WTC11 (cell line): ENCODE data around the gene CCDC158. TPM values are rescaled to one million over a fixed set of nuclear protein-coding genes. Genes with fewer than 3 reads are reported as not detected.

ENCODE experiments used
- ATAC-seq: fragments of 200-7000 bp; cut with Tn5 transposase; 2 replicates; pipeline ENCODE4 v1.10.0; 2021; ENCODE audit warnings: mild to moderate bottlenecking, moderate library complexity
- CTCF ChIA-PET: fragments of 300-600 bp; sonication (Branson Sonifier 250); formaldehyde crosslinking; loops from one replicate; lab custom pipeline; 2021; ENCODE audit warnings: antibody characterized with exemption; lab: Charles Lee
- POLR2A ChIA-PET: fragments of 350-600 bp; sonication (Branson Sonifier 250); formaldehyde crosslinking; loops from one replicate; lab custom pipeline; 2021; ENCODE audit warnings: antibody characterized with exemption; lab: Charles Lee
- DNase-seq: peaks from one replicate; pipeline ENCODE4 v3.0.0; 2021; ENCODE audit warnings: low spot score
- H3K27ac Mint-ChIP-seq: 2 replicates; pipeline ENCODE4 v1.8.0; 2021; ENCODE audit warnings: mixed read lengths
- H3K27me3 Mint-ChIP-seq: 2 replicates; pipeline ENCODE4 v1.8.0; 2021; ENCODE audit warnings: low read depth, mild to moderate bottlenecking, moderate library complexity, mixed read lengths
- H3K36me3 Mint-ChIP-seq: 2 replicates; pipeline ENCODE4 v1.8.0; 2021; ENCODE audit warnings: mixed read lengths
- H3K4me1 Mint-ChIP-seq: 2 replicates; pipeline ENCODE4 v1.8.0; 2022; ENCODE audit warnings: mixed read lengths
- H3K4me3 Mint-ChIP-seq: 2 replicates; pipeline ENCODE4 v1.8.0; 2021; ENCODE audit warnings: mild to moderate bottlenecking, moderate library complexity, mixed read lengths
- H3K9me3 Mint-ChIP-seq: 2 replicates; pipeline ENCODE4 v1.8.0; 2021; ENCODE audit warnings: mixed read lengths
- NR2C2 ChIP-seq: sonication (generic); formaldehyde crosslinking; IDR thresholded peaks from 2 replicates; pipeline ENCODE4 v1.8.0; 2022; ENCODE audit warnings: mild to moderate bottlenecking, missing genetic modification reagents
- NR3C1 ChIP-seq: sonication (generic); formaldehyde crosslinking; conservative IDR thresholded peaks from 2 replicates; pipeline ENCODE4 v1.8.1; 2023; ENCODE audit warnings: low read depth, mild to moderate bottlenecking, missing genetic modification reagents
- RORB ChIP-seq: fragments of 250-450 bp; sonication (Bioruptor Pico); IDR thresholded peaks from 2 replicates; pipeline ENCODE4 v1.9.0; 2021; ENCODE audit warnings: mild to moderate bottlenecking
- SP1 ChIP-seq: sonication (generic); formaldehyde crosslinking; conservative IDR thresholded peaks from 2 replicates; pipeline ENCODE4 v1.8.1; 2022; ENCODE audit warnings: missing genetic modification reagents
- ZBTB21 ChIP-seq: sonication (generic); formaldehyde crosslinking; IDR thresholded peaks from 2 replicates; pipeline ENCODE4 v1.8.1; 2023; ENCODE audit warnings: mild to moderate bottlenecking, missing genetic modification reagents, borderline replicate concordance
- ZNF416 ChIP-seq: fragments of 250-450 bp; sonication (Bioruptor Pico); IDR thresholded peaks from 2 replicates; pipeline ENCODE4 v1.9.0; 2021; ENCODE audit warnings: mild to moderate bottlenecking, inconsistent platforms
- total RNA-seq: library from RNA; stranded (reverse); gene quantifications from 3 replicates; pipeline ENCODE4 v1.2.3, GENCODE V29; 2021
- TF ChIP-seq, protein P1 (sequence below): sonication (generic); formaldehyde crosslinking; IDR thresholded peaks from 2 replicates; pipeline ENCODE4 v1.8.1; 2023; ENCODE audit warnings: mild to moderate bottlenecking, moderate library complexity, missing genetic modification reagents
- TF ChIP-seq, protein P2 (sequence below): sonication (generic); formaldehyde crosslinking; IDR thresholded peaks from 2 replicates; pipeline ENCODE4 v1.8.1; 2022; ENCODE audit warnings: missing genetic modification reagents, borderline replicate concordance
- TF ChIP-seq, protein P3 (sequence below): sonication (generic); formaldehyde crosslinking; IDR thresholded peaks from 2 replicates; pipeline ENCODE4 v1.8.1; 2023; ENCODE audit warnings: mild to moderate bottlenecking, missing genetic modification reagents
- TF ChIP-seq, protein P4 (sequence below): sonication (generic); formaldehyde crosslinking; IDR thresholded peaks from 2 replicates; pipeline ENCODE4 v1.8.1; 2022; ENCODE audit warnings: low read depth, mild to moderate bottlenecking, moderate library complexity, missing genetic modification reagents, borderline replicate concordance
- TF ChIP-seq, protein P5 (sequence below): sonication (generic); formaldehyde crosslinking; IDR thresholded peaks from 2 replicates; pipeline ENCODE4 v1.8.0; 2023; ENCODE audit warnings: missing genetic modification reagents
- TF ChIP-seq, protein P6 (sequence below): sonication (generic); formaldehyde crosslinking; IDR thresholded peaks from 2 replicates; pipeline ENCODE4 v1.8.1; 2023; ENCODE audit warnings: mild to moderate bottlenecking, missing genetic modification reagents, borderline replicate concordance
- TF ChIP-seq, protein P7 (sequence below): sonication (generic); formaldehyde crosslinking; IDR thresholded peaks from 2 replicates; pipeline ENCODE4 v1.8.1; 2023; ENCODE audit warnings: mild to moderate bottlenecking, missing genetic modification reagents

The CCDC158 gene
- total RNA-seq, 1 experiment from 2014 or later: 0.15 TPM

DNA sequence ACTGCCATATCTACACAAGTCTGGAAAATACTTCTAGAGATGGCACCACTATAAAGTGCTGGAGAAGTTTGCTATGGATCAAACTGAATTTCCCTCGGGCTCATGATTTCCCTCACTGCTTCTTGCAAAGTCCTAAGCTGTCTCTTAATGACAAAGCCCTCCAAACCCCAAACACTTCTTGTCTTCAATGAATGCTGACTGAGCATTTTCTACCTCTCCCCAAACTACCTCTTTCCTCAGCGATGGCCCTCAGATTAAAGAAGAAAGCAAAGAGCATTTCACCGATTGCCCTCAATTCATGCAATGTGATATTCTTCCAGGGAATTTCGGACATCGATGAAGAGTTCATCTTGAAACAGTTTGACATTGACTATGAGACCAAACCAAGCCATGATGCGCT, 149.7 kb downstream of the CCDC158 start:
- CTCF ChIA-PET: interaction anchor here (1.3 kb wide), 1 partner anchor 107 kb away, joined by 3 read pairs; no protein-coding TSS in a partner anchor
- DNase-seq (no peak), ATAC-seq (no peak)
- peaks cover 3% of the 10 kb centered on the region for H3K27me3 Mint-ChIP-seq
- H3K4me1 Mint-ChIP-seq: no peaks in the 10 kb centered on the region
- no peak overlapping the region for H3K27ac Mint-ChIP-seq
- H3K9me3 Mint-ChIP-seq: no peaks in the 10 kb centered on the region
- TF ChIP-seq, protein P1, sequence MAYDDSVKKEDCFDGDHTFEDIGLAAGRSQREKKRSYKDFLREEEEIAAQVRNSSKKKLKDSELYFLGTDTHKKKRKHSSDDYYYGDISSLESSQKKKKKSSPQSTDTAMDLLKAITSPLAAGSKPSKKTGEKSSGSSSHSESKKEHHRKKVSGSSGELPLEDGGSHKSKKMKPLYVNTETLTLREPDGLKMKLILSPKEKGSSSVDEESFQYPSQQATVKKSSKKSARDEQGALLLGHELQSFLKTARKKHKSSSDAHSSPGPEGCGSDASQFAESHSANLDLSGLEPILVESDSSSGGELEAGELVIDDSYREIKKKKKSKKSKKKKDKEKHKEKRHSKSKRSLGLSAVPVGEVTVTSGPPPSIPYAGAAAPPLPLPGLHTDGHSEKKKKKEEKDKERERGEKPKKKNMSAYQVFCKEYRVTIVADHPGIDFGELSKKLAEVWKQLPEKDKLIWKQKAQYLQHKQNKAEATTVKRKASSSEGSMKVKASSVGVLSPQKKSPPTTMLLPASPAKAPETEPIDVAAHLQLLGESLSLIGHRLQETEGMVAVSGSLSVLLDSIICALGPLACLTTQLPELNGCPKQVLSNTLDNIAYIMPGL: no peak
- TF ChIP-seq, protein P2, sequence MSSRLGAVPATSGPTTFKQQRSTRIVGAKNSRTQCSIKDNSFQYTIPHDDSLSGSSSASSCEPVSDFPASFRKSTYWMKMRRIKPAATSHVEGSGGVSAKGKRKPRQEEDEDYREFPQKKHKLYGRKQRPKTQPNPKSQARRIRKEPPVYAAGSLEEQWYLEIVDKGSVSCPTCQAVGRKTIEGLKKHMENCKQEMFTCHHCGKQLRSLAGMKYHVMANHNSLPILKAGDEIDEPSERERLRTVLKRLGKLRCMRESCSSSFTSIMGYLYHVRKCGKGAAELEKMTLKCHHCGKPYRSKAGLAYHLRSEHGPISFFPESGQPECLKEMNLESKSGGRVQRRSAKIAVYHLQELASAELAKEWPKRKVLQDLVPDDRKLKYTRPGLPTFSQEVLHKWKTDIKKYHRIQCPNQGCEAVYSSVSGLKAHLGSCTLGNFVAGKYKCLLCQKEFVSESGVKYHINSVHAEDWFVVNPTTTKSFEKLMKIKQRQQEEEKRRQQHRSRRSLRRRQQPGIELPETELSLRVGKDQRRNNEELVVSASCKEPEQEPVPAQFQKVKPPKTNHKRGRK (CRISPR knock-in tag): no peak
- TF ChIP-seq SP1 (CRISPR knock-in tag): no peak
- no peak for TF ChIP-seq RORB
- TF ChIP-seq, protein P3, sequence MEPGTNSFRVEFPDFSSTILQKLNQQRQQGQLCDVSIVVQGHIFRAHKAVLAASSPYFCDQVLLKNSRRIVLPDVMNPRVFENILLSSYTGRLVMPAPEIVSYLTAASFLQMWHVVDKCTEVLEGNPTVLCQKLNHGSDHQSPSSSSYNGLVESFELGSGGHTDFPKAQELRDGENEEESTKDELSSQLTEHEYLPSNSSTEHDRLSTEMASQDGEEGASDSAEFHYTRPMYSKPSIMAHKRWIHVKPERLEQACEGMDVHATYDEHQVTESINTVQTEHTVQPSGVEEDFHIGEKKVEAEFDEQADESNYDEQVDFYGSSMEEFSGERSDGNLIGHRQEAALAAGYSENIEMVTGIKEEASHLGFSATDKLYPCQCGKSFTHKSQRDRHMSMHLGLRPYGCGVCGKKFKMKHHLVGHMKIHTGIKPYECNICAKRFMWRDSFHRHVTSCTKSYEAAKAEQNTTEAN (CRISPR knock-in tag): no peak
- TF ChIP-seq NR2C2 (CRISPR knock-in tag): no peak
- TF ChIP-seq, protein P4, sequence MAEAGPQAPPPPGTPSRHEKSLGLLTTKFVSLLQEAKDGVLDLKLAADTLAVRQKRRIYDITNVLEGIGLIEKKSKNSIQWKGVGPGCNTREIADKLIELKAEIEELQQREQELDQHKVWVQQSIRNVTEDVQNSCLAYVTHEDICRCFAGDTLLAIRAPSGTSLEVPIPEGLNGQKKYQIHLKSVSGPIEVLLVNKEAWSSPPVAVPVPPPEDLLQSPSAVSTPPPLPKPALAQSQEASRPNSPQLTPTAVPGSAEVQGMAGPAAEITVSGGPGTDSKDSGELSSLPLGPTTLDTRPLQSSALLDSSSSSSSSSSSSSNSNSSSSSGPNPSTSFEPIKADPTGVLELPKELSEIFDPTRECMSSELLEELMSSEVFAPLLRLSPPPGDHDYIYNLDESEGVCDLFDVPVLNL: no peak
- TF ChIP-seq, all 79 proteins: peak for 0
- H3K36me3 Mint-ChIP-seq: no peaks in the 10 kb centered on the region
- no peak overlapping the region for H3K4me3 Mint-ChIP-seq
- POLR2A ChIA-PET: no interaction called here

DNA sequence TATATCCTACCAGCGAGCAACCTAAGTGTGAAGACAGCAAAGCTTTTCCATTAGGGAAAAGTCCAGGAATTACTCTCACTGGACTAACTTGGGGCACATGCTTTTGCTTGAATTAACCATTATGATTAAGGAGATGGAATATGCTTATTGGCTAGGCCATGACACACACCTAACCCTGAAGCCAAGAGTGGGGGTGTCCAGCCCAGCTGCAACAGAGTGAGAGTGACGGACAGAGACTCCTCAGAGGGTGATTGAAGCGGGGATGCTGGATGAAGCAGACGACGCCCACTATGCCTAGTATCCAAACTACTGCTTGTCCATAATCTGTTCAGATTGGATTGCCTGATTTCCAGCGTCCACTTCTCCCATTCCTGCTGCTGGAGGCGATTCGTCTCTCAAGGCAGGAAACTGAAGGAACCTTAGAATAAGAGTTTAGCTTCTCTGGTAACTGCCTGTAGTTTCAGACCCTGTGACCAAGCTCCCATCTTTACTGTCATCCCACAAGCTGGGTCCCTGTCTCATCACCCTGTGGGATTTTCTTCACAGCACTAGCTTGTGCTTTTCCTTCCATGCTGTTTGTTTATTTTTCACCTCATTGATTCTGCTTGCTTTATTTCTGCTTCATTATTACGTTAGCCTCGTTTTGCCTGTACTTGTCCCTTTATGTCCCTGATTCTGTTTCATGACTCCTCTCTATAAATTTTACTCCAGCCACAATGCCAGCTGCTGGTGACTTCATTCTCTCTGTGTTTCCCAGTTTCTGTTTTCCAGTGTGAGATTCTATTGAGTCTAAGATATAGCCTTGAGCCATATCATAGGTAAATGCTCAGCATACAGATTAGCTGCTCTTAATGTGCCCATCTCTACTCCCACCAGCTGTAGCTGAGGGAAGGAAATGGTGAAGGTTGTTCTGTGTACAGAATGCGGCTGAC, 150.4 kb downstream of the CCDC158 start:
- Mint-ChIP-seq H3K27ac (no peak overlapping the region), H3K4me3 (no peak overlapping the region), H3K36me3 (no peaks in the 10 kb centered on the region), H3K9me3 (no peaks in the 10 kb centered on the region), H3K4me1 (no peaks in the 10 kb centered on the region), H3K27me3 (peaks cover 3% of the 10 kb centered on the region)
- TF ChIP-seq ZNF416 (CRISPR knock-in tag) (no peak), NR3C1 (CRISPR knock-in tag) (no peak), ZBTB21 (CRISPR knock-in tag) (no peak)
- TF ChIP-seq, protein P5, sequence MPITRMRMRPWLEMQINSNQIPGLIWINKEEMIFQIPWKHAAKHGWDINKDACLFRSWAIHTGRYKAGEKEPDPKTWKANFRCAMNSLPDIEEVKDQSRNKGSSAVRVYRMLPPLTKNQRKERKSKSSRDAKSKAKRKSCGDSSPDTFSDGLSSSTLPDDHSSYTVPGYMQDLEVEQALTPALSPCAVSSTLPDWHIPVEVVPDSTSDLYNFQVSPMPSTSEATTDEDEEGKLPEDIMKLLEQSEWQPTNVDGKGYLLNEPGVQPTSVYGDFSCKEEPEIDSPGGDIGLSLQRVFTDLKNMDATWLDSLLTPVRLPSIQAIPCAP (CRISPR knock-in tag): no peak
- TF ChIP-seq, protein P6, sequence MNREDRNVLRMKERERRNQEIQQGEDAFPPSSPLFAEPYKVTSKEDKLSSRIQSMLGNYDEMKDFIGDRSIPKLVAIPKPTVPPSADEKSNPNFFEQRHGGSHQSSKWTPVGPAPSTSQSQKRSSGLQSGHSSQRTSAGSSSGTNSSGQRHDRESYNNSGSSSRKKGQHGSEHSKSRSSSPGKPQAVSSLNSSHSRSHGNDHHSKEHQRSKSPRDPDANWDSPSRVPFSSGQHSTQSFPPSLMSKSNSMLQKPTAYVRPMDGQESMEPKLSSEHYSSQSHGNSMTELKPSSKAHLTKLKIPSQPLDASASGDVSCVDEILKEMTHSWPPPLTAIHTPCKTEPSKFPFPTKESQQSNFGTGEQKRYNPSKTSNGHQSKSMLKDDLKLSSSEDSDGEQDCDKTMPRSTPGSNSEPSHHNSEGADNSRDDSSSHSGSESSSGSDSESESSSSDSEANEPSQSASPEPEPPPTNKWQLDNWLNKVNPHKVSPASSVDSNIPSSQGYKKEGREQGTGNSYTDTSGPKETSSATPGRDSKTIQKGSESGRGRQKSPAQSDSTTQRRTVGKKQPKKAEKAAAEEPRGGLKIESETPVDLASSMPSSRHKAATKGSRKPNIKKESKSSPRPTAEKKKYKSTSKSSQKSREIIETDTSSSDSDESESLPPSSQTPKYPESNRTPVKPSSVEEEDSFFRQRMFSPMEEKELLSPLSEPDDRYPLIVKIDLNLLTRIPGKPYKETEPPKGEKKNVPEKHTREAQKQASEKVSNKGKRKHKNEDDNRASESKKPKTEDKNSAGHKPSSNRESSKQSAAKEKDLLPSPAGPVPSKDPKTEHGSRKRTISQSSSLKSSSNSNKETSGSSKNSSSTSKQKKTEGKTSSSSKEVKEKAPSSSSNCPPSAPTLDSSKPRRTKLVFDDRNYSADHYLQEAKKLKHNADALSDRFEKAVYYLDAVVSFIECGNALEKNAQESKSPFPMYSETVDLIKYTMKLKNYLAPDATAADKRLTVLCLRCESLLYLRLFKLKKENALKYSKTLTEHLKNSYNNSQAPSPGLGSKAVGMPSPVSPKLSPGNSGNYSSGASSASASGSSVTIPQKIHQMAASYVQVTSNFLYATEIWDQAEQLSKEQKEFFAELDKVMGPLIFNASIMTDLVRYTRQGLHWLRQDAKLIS (CRISPR knock-in tag): no peak
- TF ChIP-seq, protein P7, sequence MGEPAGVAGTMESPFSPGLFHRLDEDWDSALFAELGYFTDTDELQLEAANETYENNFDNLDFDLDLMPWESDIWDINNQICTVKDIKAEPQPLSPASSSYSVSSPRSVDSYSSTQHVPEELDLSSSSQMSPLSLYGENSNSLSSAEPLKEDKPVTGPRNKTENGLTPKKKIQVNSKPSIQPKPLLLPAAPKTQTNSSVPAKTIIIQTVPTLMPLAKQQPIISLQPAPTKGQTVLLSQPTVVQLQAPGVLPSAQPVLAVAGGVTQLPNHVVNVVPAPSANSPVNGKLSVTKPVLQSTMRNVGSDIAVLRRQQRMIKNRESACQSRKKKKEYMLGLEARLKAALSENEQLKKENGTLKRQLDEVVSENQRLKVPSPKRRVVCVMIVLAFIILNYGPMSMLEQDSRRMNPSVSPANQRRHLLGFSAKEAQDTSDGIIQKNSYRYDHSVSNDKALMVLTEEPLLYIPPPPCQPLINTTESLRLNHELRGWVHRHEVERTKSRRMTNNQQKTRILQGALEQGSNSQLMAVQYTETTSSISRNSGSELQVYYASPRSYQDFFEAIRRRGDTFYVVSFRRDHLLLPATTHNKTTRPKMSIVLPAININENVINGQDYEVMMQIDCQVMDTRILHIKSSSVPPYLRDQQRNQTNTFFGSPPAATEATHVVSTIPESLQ (CRISPR knock-in tag): no peak
- CTCF ChIA-PET: interaction anchor here (0.7 to 1.3 kb wide), 3 partner anchors 90 to 108 kb away, joined by 3 read pairs; no protein-coding TSS in a partner anchor
- no peak for DNase-seq
- POLR2A ChIA-PET: no interaction called here
- no peak for ATAC-seq
